Measurements from ENCODE around the gene SIRT2. TPM values are rescaled to one million over a fixed set of nuclear protein-coding genes. Genes with fewer than 3 reads are reported as not detected.
"Not testable (repeated sequence)": the region's sequence is repeated elsewhere in the genome, so short reads cannot be mapped to it uniquely, and the experiment has no call there.

The SIRT2 gene
- polyA plus RNA-seq, 1 donor from 2014 or later, result 102 TPM

DNA sequence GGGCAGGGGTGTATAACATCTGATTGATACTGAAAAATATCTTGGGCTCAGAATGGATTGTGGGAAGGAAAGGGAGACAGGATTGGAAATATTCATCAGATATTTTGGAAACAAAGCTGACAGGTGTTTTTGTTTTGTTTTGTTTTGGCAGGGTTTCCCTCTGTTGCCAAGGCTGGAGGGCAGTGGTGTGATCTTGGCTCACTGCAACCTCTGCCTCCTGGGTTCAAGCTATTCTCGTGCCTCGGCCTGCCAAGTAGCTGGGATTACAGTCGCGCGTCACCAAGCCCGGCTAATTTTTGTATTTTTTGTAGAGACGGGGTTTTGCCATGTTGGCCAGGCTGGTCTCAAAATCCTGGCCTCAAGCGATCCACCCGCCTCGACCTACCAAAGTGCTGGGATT, 26.0 kb downstream of the SIRT2 start:
- not testable (repeated sequence) for H3K9me3 ChIP-seq (ENCODE audit: low read length); H3K4me3 ChIP-seq (ENCODE audit: low read length); H3K9me2 ChIP-seq (ENCODE audit: insufficient read depth, low read length); H2AFZ ChIP-seq (ENCODE audit: low read depth, low read length); H4K20me1 ChIP-seq (ENCODE audit: insufficient read depth); H3F3A ChIP-seq (ENCODE audit: insufficient read depth, low read length, poor library complexity, severe bottlenecking); H3K79me2 ChIP-seq (replicated peaks; ENCODE audit: insufficient read depth, low read length); H3K36me3 ChIP-seq (ENCODE audit: insufficient read depth, low read length); H3K9ac ChIP-seq (ENCODE audit: low read length); H3K27ac ChIP-seq (ENCODE audit: low read length); H3K27me3 ChIP-seq (ENCODE audit: insufficient read depth, low read depth, low read length); H3K4me2 ChIP-seq (ENCODE audit: low read length)

- Histone ChIP-seq H4K20me1 (ENCODE audit: insufficient read depth) (no peaks in the 10 kb centered on the region), H3K79me2 (replicated peaks; ENCODE audit: insufficient read depth, low read length) (no peaks in the 10 kb centered on the region), H3K36me3 (ENCODE audit: insufficient read depth, low read length) (no peaks in the 10 kb centered on the region), H2AFZ (ENCODE audit: low read depth, low read length) (no peak overlapping the region), H3K9me2 (ENCODE audit: insufficient read depth, low read length) (no peaks in the 10 kb centered on the region), H3K27me3 (ENCODE audit: insufficient read depth, low read depth, low read length) (peaks cover 3% of the 10 kb centered on the region), H3K4me3 (ENCODE audit: low read length) (no peak overlapping the region), H3K27ac (ENCODE audit: low read length) (no peak overlapping the region), H3F3A (ENCODE audit: insufficient read depth, low read length, poor library complexity, severe bottlenecking) (no peaks in the 10 kb centered on the region), H3K9ac (ENCODE audit: low read length) (no peak overlapping the region), H3K9me3 (ENCODE audit: low read length) (no peaks in the 10 kb centered on the region), H3K4me2 (ENCODE audit: low read length) (no peak overlapping the region)
- TF ChIP-seq MXI1 (conservative IDR thresholded peaks at IDR 0.05; ENCODE audit: poor library complexity, severe bottlenecking), result no peak
- no peak for TF ChIP-seq SMC3 (conservative IDR thresholded peaks at IDR 0.05; ENCODE audit: poor library complexity)
- TF ChIP-seq REST (IDR thresholded peaks at IDR 0.05; ENCODE audit: borderline replicate concordance), result no peak
- TF ChIP-seq, protein P1, sequence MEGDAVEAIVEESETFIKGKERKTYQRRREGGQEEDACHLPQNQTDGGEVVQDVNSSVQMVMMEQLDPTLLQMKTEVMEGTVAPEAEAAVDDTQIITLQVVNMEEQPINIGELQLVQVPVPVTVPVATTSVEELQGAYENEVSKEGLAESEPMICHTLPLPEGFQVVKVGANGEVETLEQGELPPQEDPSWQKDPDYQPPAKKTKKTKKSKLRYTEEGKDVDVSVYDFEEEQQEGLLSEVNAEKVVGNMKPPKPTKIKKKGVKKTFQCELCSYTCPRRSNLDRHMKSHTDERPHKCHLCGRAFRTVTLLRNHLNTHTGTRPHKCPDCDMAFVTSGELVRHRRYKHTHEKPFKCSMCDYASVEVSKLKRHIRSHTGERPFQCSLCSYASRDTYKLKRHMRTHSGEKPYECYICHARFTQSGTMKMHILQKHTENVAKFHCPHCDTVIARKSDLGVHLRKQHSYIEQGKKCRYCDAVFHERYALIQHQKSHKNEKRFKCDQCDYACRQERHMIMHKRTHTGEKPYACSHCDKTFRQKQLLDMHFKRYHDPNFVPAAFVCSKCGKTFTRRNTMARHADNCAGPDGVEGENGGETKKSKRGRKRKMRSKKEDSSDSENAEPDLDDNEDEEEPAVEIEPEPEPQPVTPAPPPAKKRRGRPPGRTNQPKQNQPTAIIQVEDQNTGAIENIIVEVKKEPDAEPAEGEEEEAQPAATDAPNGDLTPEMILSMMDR (IDR thresholded peaks at IDR 0.05; ENCODE audit: poor library complexity, severe bottlenecking), result no peak
- TF ChIP-seq EZH2 (IDR thresholded peaks at IDR 0.05; ENCODE audit: borderline replicate concordance, insufficient read depth, low read length, poor library complexity, severe bottlenecking), result no peak
- no peak for TF ChIP-seq EP300 (conservative IDR thresholded peaks at IDR 0.05; ENCODE audit: poor library complexity, severe bottlenecking)
- TF ChIP-seq TAF1 (IDR thresholded peaks at IDR 0.05; ENCODE audit: low read depth), result no peak
- TF ChIP-seq POLR2AphosphoS5 (IDR thresholded peaks at IDR 0.05), result no peak
- no peak for TF ChIP-seq RAD21 (conservative IDR thresholded peaks at IDR 0.05)
Measured at GRCh38 chr19:38870612-38871011, 28.8 kb downstream of the SIRT2 start.
